OCI-LY3 (cell line): Measurements from ENCODE around the gene DAAM2.

Experiments used
- CTCF ChIP-seq: fragments of 200-600, 300-600 bp; sonication (generic); IDR thresholded peaks from 2 replicates; pipeline ENCODE4 v1.5.1; 2014; ENCODE audit warnings: antibody characterized with exemption, low read length, low read depth
- EZH2phosphoT487 ChIP-seq: fragments of 200-600 bp; shearing (Covaris generic); IDR thresholded peaks from 2 replicates; pipeline ENCODE4 v1.6.1; 2018; ENCODE audit warnings: antibody characterized with exemption, mixed run types, low read depth

GRCh38 chr6:39876826-39877225 is 84.7 kb downstream of the DAAM2 start:
- no peak for TF ChIP-seq CTCF
- TF ChIP-seq EZH2phosphoT487: no peak
